ENCODE data around the gene BBC3.

DNA sequence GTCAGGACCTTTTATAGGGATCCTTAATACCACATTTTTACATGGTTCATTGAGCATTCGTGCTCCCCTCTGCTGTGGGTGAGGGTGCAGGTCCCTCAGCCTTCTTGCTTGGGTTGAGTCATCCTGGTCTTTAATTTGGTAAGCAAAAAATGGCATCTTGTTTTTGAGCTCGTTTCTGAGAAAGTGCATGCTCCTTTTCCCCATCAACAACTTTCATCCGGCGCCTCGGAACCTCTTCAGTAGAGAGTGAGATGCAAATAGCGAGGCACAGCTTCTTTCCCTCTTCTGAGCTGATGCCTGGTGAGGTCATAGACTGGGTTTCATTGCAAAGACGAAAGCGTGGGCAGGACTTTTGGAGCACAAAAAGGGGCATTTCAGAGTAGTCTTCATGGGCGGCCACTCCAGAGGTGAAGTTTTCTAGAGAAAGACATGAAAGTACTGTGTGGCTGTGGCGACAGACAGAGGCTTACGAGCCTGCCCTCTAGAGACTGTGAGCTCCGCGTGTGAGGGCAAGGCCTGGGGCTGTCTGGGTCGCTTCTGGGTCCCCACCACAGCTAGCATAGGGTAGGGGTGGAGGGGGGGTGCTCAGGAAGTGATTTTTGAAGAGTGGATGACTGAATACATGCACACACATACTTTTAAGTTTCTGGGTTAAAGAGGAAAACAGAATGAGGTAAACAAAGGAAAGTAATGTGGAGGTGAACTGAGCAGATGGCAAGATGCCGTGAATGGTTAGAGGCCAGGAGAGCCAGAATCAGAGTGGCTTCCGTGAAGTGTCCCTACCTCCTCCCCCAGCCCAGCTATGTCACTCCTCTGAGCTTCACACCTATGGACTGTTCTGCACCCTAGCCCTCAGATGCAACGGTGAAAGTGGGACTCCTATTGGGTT, 44.3 kb downstream of the BBC3 start:
- TF ChIP-seq, protein P1, sequence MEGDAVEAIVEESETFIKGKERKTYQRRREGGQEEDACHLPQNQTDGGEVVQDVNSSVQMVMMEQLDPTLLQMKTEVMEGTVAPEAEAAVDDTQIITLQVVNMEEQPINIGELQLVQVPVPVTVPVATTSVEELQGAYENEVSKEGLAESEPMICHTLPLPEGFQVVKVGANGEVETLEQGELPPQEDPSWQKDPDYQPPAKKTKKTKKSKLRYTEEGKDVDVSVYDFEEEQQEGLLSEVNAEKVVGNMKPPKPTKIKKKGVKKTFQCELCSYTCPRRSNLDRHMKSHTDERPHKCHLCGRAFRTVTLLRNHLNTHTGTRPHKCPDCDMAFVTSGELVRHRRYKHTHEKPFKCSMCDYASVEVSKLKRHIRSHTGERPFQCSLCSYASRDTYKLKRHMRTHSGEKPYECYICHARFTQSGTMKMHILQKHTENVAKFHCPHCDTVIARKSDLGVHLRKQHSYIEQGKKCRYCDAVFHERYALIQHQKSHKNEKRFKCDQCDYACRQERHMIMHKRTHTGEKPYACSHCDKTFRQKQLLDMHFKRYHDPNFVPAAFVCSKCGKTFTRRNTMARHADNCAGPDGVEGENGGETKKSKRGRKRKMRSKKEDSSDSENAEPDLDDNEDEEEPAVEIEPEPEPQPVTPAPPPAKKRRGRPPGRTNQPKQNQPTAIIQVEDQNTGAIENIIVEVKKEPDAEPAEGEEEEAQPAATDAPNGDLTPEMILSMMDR (IDR thresholded peaks at IDR 0.05; ENCODE audit: poor library complexity), result no peak
- TF ChIP-seq EZH2 (IDR thresholded peaks at IDR 0.05; ENCODE audit: borderline replicate concordance), result no peak

Data from hepatocyte (in vitro differentiated cells).